HepG2 (cell line): ENCODE data around the gene SIGLEC6. TPM values are rescaled to one million over a fixed set of nuclear protein-coding genes. Genes with fewer than 3 reads are reported as not detected.

Experiments
- ELF3 ChIP-seq: IDR thresholded peaks from 2 replicates; pipeline ENCODE4 v1.6.1; 2016; ENCODE audit warnings: missing genetic modification reagents, missing compliant biosample characterization
- FOXP1 ChIP-seq, 2 experiments: fragments of 450-650 bp in 1 of 2; IDR thresholded peaks; 2 replicates each; pipeline ENCODE4 v1.6.1; 2017 to 2018; ENCODE audit warnings: antibody characterized with exemption in 1 of 2
- IKZF1 ChIP-seq: fragments of 450-650 bp; IDR thresholded peaks from 2 replicates; pipeline ENCODE4 v1.7.1; 2016
- LCORL ChIP-seq, 2 experiments: fragments of 450-650 bp in 1 of 2; sonication (generic) in 1 of 2; formaldehyde crosslinking in 1 of 2; IDR thresholded peaks; 2 replicates each; pipeline versions ENCODE4 v1.5.0 to v1.6.1; 2017 to 2020; ENCODE audit warnings: antibody characterized with exemption in 1 of 2, missing genetic modification reagents in 1 of 2
- MAFK ChIP-seq, 2 experiments: IDR thresholded peaks in 1 of 2; conservative IDR thresholded peaks in 1 of 2; 2 replicates each; pipeline ENCODE4 v1.6.1; 2011; ENCODE audit warnings: improper control_type of control experiment in 2 of 2, low read length in 2 of 2
- RELA ChIP-seq: sonication (generic); formaldehyde crosslinking; IDR thresholded peaks from 2 replicates; pipeline ENCODE4 v1.4.0; 2020; ENCODE audit warnings: missing genetic modification reagents
- ZBTB20 ChIP-seq: sonication (generic); formaldehyde crosslinking; IDR thresholded peaks from 2 replicates; pipeline ENCODE4 v1.8.1; 2023; ENCODE audit warnings: missing genetic modification reagents, low read depth, mild to moderate bottlenecking, borderline replicate concordance
- ZFP36L2 ChIP-seq: sonication (generic); formaldehyde crosslinking; IDR thresholded peaks from 2 replicates; pipeline ENCODE4 v1.4.0; 2020; ENCODE audit warnings: missing genetic modification reagents
- ZKSCAN5 ChIP-seq: sonication (generic); formaldehyde crosslinking; IDR thresholded peaks from 2 replicates; pipeline ENCODE4 v1.5.1; 2020; ENCODE audit warnings: mild to moderate bottlenecking, missing genetic modification reagents
- ZMYM2 ChIP-seq: sonication (generic); formaldehyde crosslinking; IDR thresholded peaks from 2 replicates; pipeline ENCODE4 v1.8.0; 2022; ENCODE audit warnings: mild to moderate bottlenecking, missing genetic modification reagents
- ZNF224 ChIP-seq: sonication (generic); formaldehyde crosslinking; IDR thresholded peaks from 2 replicates; pipeline ENCODE4 v1.5.0; 2020; ENCODE audit warnings: mild to moderate bottlenecking, missing genetic modification reagents
- ZNF292 ChIP-seq: sonication (generic); formaldehyde crosslinking; IDR thresholded peaks from 2 replicates; pipeline ENCODE4 v1.8.1; 2022; ENCODE audit warnings: mild to moderate bottlenecking, low read depth, missing genetic modification reagents, borderline replicate concordance
- ZNF326 ChIP-seq: sonication (generic); formaldehyde crosslinking; IDR thresholded peaks from 2 replicates; pipeline ENCODE4 v1.4.0; 2020; ENCODE audit warnings: missing genetic modification reagents, borderline replicate concordance
- ZNF557 ChIP-seq: sonication (generic); formaldehyde crosslinking; IDR thresholded peaks from 2 replicates; pipeline ENCODE4 v1.4.0; 2020; ENCODE audit warnings: missing genetic modification reagents
- ZNF761 ChIP-seq: sonication (generic); formaldehyde crosslinking; conservative IDR thresholded peaks from 2 replicates; pipeline ENCODE4 v1.4.0; 2020; ENCODE audit warnings: mild to moderate bottlenecking, missing genetic modification reagents
- polyA plus RNA-seq, 8 experiments: library from polyadenylated mRNA; depleted of rRNA in 3 of 8; stranded (reverse) in 7 of 8; unstranded in 1 of 8; fragments of >200 nt; fragmentation: Illumina TruSeq in 4 of 8; extraction: Trizol in 4 of 8; gene quantifications; 2 replicates each; pipeline versions ENCODE4 v1.2.1 to v1.2.3, GENCODE V29; 2011 to 2016; ENCODE audit warnings: low read depth in 4 of 8, missing spikeins in 1 of 8, mixed read lengths in 1 of 8; ENCODE audit not compliant: insufficient read depth in 1 of 8
- total RNA-seq, 5 experiments: library from RNA; depleted of rRNA; stranded (reverse); fragments of >200 nt; fragmentation: Illumina TruSeq; extraction: Trizol; gene quantifications; 2 replicates each; pipeline ENCODE4 v1.2.3, GENCODE V29; 2016; ENCODE audit warnings: low read depth in 1 of 5
- TF ChIP-seq, protein P1 (sequence below): sonication (generic); formaldehyde crosslinking; IDR thresholded peaks from 2 replicates; pipeline ENCODE4 v1.4.0; 2020; ENCODE audit warnings: missing genetic modification reagents
- TF ChIP-seq, protein P2 (sequence below): sonication (generic); formaldehyde crosslinking; IDR thresholded peaks from 2 replicates; pipeline ENCODE4 v1.8.0; 2022; ENCODE audit warnings: mild to moderate bottlenecking, missing genetic modification reagents, moderate library complexity
- TF ChIP-seq, protein P3 (sequence below): sonication (generic); formaldehyde crosslinking; IDR thresholded peaks from 2 replicates; pipeline ENCODE4 v1.5.1; 2020; ENCODE audit warnings: mild to moderate bottlenecking, moderate library complexity, missing genetic modification reagents
- TF ChIP-seq, protein P4 (sequence below), 2 experiments: IDR thresholded peaks; 2 replicates each; pipeline ENCODE4 v1.6.1; 2011 to 2012; ENCODE audit warnings: low read length in 2 of 2, borderline replicate concordance in 1 of 2, low read depth in 1 of 2, mild to moderate bottlenecking in 1 of 2, moderate library complexity in 1 of 2
- TF ChIP-seq, protein P5 (sequence below): sonication (generic); formaldehyde crosslinking; IDR thresholded peaks from 2 replicates; pipeline ENCODE4 v1.9.0; 2021; ENCODE audit warnings: missing genetic modification reagents, mild to moderate bottlenecking, borderline replicate concordance

The SIGLEC6 gene
- total and polyA plus RNA-seq, 2 of the 13 experiments (the other 11 are each of a cell fraction or from before 2014, with no cell fraction given) = not detected

DNA sequence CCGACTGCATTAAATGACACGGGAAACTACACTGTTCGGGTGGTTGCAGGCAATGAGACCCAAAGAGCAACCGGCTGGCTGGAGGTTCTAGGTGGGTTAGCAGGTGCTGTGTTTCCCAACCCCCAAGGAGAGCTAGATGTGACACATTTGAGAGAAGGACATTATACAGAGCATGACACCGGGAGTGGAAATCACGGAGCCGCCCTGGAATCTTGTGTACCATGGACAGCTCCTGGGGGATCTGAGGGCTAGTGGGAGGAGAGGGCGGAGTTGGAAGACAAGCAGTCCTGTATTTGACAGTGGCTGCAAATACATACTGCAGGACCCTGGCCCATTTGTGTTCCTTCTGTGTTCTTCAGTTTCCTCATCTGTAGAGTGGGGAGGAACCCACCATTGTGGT, 50.9 kb downstream of the SIGLEC6 start (continued):
- TF ChIP-seq, protein P1, sequence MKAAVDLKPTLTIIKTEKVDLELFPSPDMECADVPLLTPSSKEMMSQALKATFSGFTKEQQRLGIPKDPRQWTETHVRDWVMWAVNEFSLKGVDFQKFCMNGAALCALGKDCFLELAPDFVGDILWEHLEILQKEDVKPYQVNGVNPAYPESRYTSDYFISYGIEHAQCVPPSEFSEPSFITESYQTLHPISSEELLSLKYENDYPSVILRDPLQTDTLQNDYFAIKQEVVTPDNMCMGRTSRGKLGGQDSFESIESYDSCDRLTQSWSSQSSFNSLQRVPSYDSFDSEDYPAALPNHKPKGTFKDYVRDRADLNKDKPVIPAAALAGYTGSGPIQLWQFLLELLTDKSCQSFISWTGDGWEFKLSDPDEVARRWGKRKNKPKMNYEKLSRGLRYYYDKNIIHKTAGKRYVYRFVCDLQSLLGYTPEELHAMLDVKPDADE = no peak
- TF ChIP-seq ZNF761 (CRISPR knock-in tag) (no peak), ELF3 (CRISPR knock-in tag) (0 out of 2 replicates have a peak, but pooled peaks have one; percentile 42), ZBTB20 (CRISPR knock-in tag) (0 out of 2 replicates have a peak, but pooled peaks have one; percentile 34), MAFK (conservative IDR thresholded peaks at IDR 0.05 in 1 of 2, IDR thresholded peaks at IDR 0.05 in 1 of 2; ENCODE audit: low read length in 2 of 2) (no peak), RELA (no peak), ZMYM2 (CRISPR knock-in tag) (no peak), ZNF557 (CRISPR knock-in tag) (no peak), ZNF292 (CRISPR knock-in tag) (no peak), IKZF1 (no peak), ZKSCAN5 (CRISPR knock-in tag) (no peak), FOXP1 (IDR thresholded peaks at IDR 0.05) (no peak), FOXP1 (CRISPR knock-in tag; IDR thresholded peaks at IDR 0.05) (no peak), ZNF326 (CRISPR knock-in tag) (no peak), LCORL (IDR thresholded peaks at IDR 0.05) (no peak), LCORL (CRISPR knock-in tag; IDR thresholded peaks at IDR 0.05) (no peak), ZFP36L2 (CRISPR knock-in tag) (no peak), ZNF224 (CRISPR knock-in tag) (no peak)
- TF ChIP-seq, protein P2, sequence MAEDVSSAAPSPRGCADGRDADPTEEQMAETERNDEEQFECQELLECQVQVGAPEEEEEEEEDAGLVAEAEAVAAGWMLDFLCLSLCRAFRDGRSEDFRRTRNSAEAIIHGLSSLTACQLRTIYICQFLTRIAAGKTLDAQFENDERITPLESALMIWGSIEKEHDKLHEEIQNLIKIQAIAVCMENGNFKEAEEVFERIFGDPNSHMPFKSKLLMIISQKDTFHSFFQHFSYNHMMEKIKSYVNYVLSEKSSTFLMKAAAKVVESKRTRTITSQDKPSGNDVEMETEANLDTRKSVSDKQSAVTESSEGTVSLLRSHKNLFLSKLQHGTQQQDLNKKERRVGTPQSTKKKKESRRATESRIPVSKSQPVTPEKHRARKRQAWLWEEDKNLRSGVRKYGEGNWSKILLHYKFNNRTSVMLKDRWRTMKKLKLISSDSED (CRISPR knock-in tag) = no peak
- TF ChIP-seq, protein P3, sequence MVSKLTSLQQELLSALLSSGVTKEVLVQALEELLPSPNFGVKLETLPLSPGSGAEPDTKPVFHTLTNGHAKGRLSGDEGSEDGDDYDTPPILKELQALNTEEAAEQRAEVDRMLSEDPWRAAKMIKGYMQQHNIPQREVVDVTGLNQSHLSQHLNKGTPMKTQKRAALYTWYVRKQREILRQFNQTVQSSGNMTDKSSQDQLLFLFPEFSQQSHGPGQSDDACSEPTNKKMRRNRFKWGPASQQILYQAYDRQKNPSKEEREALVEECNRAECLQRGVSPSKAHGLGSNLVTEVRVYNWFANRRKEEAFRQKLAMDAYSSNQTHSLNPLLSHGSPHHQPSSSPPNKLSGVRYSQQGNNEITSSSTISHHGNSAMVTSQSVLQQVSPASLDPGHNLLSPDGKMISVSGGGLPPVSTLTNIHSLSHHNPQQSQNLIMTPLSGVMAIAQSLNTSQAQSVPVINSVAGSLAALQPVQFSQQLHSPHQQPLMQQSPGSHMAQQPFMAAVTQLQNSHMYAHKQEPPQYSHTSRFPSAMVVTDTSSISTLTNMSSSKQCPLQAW (CRISPR knock-in tag) = no peak
- TF ChIP-seq, protein P4, sequence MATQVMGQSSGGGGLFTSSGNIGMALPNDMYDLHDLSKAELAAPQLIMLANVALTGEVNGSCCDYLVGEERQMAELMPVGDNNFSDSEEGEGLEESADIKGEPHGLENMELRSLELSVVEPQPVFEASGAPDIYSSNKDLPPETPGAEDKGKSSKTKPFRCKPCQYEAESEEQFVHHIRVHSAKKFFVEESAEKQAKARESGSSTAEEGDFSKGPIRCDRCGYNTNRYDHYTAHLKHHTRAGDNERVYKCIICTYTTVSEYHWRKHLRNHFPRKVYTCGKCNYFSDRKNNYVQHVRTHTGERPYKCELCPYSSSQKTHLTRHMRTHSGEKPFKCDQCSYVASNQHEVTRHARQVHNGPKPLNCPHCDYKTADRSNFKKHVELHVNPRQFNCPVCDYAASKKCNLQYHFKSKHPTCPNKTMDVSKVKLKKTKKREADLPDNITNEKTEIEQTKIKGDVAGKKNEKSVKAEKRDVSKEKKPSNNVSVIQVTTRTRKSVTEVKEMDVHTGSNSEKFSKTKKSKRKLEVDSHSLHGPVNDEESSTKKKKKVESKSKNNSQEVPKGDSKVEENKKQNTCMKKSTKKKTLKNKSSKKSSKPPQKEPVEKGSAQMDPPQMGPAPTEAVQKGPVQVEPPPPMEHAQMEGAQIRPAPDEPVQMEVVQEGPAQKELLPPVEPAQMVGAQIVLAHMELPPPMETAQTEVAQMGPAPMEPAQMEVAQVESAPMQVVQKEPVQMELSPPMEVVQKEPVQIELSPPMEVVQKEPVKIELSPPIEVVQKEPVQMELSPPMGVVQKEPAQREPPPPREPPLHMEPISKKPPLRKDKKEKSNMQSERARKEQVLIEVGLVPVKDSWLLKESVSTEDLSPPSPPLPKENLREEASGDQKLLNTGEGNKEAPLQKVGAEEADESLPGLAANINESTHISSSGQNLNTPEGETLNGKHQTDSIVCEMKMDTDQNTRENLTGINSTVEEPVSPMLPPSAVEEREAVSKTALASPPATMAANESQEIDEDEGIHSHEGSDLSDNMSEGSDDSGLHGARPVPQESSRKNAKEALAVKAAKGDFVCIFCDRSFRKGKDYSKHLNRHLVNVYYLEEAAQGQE (IDR thresholded peaks at IDR 0.05; ENCODE audit: borderline replicate concordance in 1 of 2, low read depth in 1 of 2, low read length in 2 of 2) = peak; percentile 93 to 98
- TF ChIP-seq, protein P5, sequence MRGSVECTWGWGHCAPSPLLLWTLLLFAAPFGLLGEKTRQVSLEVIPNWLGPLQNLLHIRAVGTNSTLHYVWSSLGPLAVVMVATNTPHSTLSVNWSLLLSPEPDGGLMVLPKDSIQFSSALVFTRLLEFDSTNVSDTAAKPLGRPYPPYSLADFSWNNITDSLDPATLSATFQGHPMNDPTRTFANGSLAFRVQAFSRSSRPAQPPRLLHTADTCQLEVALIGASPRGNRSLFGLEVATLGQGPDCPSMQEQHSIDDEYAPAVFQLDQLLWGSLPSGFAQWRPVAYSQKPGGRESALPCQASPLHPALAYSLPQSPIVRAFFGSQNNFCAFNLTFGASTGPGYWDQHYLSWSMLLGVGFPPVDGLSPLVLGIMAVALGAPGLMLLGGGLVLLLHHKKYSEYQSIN (CRISPR knock-in tag) = no peak
